CD4-positive, alpha-beta T cell treated with Interleukin-15 for 1 hour (primary cell): ENCODE results near the gene DAD1.
A peak's percentile ranks its signal among the peaks of the same experiment; 100 is the strongest.
"Not testable (repeated sequence)": the region's sequence is repeated elsewhere in the genome, so short reads cannot be mapped to it uniquely, and the experiment has no call there.

Experiments
- DNase-seq: peaks from one replicate; pipeline ENCODE4 v3.0.0-alpha.2; 2020

DAD1 gene

GRCh38 chr14:22551605-22551997 lies 37.4 kb downstream of the DAD1 start:
- DNase-seq, result no peak

DNA sequence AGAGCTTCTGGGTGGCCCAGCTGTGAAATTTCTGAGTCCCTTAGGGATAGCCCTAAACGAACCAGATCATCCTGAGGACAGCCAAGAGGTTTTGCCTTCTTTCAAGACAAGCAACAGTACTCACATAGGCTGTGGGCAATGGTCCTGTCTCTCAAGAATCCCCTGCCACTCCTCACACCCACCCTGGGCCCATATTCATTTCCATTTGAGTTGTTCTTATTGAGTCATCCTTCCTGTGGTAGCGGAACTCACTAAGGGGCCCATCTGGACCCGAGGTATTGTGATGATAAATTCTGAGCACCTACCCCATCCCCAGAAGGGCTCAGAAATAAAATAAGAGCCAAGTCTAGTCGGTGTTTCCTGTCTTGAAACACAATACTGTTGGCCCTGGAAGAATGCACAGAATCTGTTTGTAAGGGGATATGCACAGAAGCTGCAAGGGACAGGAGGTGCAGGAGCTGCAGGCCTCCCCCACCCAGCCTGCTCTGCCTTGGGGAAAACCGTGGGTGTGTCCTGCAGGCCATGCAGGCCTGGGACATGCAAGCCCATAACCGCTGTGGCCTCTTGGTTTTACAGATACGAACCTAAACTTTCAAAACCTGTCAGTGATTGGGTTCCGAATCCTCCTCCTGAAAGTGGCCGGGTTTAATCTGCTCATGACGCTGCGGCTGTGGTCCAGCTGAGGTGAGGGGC lies 38.9 kb downstream of the DAD1 start:
- peak; percentile 62 for DNase-seq

DNA sequence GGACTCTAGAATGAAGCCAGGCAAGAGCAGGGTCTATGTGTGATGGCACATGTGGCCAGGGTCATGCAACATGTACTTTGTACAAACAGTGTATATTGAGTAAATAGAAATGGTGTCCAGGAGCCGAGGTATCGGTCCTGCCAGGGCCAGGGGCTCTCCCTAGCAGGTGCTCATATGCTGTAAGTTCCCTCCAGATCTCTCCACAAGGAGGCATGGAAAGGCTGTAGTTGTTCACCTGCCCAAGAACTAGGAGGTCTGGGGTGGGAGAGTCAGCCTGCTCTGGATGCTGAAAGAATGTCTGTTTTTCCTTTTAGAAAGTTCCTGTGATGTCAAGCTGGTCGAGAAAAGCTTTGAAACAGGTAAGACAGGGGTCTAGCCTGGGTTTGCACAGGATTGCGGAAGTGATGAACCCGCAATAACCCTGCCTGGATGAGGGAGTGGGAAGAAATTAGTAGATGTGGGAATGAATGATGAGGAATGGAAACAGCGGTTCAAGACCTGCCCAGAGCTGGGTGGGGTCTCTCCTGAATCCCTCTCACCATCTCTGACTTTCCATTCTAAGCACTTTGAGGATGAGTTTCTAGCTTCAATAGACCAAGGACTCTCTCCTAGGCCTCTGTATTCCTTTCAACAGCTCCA lies 39.6 kb downstream of the DAD1 start:
- no peak for DNase-seq

DNA sequence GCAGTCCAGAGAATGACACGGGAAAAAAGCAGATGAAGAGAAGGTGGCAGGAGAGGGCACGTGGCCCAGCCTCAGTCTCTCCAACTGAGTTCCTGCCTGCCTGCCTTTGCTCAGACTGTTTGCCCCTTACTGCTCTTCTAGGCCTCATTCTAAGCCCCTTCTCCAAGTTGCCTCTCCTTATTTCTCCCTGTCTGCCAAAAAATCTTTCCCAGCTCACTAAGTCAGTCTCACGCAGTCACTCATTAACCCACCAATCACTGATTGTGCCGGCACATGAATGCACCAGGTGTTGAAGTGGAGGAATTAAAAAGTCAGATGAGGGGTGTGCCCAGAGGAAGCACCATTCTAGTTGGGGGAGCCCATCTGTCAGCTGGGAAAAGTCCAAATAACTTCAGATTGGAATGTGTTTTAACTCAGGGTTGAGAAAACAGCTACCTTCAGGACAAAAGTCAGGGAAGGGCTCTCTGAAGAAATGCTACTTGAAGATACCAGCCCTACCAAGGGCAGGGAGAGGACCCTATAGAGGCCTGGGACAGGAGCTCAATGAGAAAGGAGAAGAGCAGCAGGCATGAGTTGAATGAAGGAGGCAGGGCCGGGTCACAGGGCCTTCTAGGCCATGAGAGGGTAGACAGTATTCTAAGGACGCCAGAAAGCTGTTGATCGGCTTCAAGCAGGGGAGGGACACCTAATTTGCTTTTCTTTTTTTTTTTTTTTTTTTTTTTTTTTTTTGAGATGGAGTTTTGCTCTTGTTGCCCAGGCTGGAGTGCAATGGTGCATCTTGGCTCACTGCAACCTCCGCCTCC lies 40.9 kb downstream of the DAD1 start:
- no peak for DNase-seq

- DNase-seq, result no peak
Measured at GRCh38 chr14:22547313-22547947, 41.6 kb downstream of the DAD1 start.

GRCh38 chr14:22546722-22547071 lies 42.3 kb downstream of the DAD1 start:
- DNase-seq, result no peak

DNA sequence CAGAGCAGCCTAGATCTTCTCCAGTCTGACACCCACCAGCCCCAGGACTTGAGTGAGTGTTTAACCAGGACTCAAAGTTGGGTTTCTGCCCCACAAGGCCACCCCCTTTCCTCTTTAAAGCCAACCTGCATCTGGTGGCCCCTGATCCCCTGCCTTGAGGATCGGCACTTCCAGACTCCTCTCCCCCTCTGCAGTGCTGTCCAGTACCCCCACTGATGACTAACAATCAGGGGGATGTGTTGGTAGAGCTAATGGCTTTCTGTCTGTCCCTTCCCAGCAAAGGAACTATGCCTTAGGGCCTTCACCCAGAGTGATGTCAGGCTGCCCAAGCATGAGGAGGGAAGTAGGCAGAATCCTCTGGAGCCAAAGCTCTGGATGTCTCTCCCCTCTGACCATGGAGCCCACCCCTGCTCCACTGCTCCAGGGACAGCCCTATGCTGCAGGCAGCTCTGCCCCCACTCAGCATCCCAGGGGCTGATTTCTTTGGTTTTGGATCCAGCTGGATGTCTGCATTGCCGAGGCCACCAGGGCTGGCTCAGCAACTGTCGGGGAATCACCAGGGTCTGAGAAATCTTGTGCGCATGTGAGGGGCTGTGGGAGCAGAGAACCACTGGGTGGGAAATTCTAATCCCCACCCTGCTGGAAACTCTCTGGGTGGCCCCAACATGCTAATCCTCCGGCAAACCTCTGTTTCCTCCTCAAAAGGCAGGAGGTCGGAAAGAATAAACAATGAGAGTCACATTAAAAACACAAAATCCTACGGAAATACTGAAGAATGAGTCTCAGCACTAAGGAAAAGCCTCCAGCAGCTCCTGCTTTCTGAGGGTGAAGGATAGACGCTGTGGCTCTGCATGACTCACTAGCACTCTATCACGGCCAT lies 42.9 kb downstream of the DAD1 start:
- DNase-seq, result peak; percentile 17

DNA sequence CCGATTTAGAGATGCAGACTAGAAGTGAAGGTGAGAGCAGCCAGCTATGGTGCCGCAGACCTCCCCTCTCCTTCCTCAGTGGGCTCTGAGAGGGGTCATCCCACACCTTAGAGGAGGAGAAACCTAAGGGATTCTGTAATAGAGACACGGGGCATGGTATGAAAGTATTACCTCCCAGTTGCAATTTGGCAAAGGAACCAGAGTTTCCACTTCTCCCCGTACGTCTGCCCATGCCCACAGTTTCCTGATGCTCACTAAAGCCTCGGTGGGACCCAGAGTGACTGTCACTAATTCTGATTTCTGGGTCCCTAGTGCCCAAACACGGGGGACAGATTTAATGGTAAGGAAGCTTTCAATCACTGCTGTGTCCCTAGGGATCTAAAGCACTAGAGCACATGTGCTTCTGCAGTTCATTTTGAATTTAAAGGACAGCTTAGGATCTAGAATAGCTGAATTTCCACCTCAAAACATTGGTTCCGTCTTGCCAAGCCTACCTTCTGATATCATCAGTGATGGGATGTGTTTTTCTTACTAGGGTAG lies 44.1 kb downstream of the DAD1 start:
- no peak for DNase-seq

- DNase-seq, result no peak
Measured at GRCh38 chr14:22544406-22544805, 44.6 kb downstream of the DAD1 start.

GRCh38 chr14:22543570-22544357 lies 45.3 kb downstream of the DAD1 start:
- not testable (repeated sequence) for DNase-seq

- no peak for DNase-seq
Measured at GRCh38 chr14:22542360-22542759, 46.7 kb downstream of the DAD1 start.

GRCh38 chr14:22541721-22542120 lies 47.3 kb downstream of the DAD1 start:
- no peak for DNase-seq

DNA sequence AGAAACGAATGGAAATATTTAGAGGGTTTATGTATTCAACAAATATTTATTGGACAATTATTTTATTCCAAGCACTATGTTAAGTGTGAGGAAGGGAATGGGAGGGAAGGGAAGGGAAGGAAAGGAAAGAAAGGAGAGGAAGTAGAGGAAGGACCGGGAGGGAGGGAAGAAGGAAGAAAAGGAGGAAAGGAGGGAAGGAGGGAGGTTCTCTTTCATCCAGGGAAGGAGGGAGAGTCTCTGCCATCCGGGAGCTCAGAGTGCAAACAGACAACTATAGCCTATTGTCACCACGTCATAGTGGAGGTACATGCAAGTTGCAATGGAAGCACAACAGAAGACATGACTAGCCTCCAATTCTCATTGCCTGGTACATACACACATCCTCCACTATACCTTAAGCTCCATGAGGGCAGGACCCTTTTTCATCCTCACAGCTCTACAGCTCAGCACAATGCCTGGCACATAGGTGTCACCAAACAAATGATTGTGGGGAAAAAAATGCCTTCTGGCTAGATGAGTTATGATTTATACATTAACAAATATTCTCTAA lies 48.1 kb downstream of the DAD1 start:
- no peak for DNase-seq

- no peak for DNase-seq
Measured at GRCh38 chr14:22540293-22540692, 48.7 kb downstream of the DAD1 start.

GRCh38 chr14:22539831-22540230 lies 49.2 kb downstream of the DAD1 start:
- DNase-seq, result no peak

- DNase-seq, result no peak
Measured at GRCh38 chr14:22538671-22539228, 50.3 kb downstream of the DAD1 start.

GRCh38 chr14:22537436-22538310 lies 51.4 kb downstream of the DAD1 start:
- DNase-seq, result no peak

- DNase-seq, result peak; percentile 82
Measured at GRCh38 chr14:22536853-22537338, 52.1 kb downstream of the DAD1 start.

DNA sequence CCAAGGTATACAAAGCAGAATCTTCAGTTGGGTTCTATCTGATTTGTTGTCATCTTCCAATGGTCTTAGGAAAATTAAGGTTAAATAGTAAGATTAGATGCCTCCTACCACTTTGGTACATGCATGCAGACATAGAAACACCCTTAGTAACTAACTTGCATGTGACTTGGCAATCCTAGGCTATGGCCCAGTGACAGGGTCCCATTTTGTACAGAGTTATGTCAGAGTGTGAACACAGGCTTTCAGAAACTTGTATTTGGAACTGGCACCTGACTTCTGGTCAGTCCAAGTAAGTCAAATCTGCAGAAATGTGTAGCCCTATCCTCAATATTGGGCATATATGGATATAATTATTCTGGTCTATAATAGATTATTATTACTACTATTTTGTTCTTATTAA lies 53.1 kb downstream of the DAD1 start:
- no peak for DNase-seq

GRCh38 chr14:22535126-22535525 lies 53.9 kb downstream of the DAD1 start:
- no peak for DNase-seq
